Measurements from ENCODE around the gene BRIP1. TPM values are rescaled to one million over a fixed set of nuclear protein-coding genes. Genes with fewer than 3 reads are reported as not detected.
"Not testable (repeated sequence)": the region's sequence is repeated elsewhere in the genome, so short reads cannot be mapped to it uniquely, and the experiment has no call there.

BRIP1 gene
- total RNA-seq, 2 experiments from 2014 or later: 1.0 to 1.9 TPM

- H3K4me3 ChIP-seq (ENCODE audit: low read length): no peak overlapping the region
- no peak for DNase-seq
- no peaks in the 10 kb centered on the region for H3K27me3 Mint-ChIP-seq
- H3K4me3 Mint-ChIP-seq: no peak overlapping the region
- peaks cover 9% of the 10 kb centered on the region for H3K36me3 Mint-ChIP-seq (ENCODE audit: low read depth)
- no peak overlapping the region for H3K27ac ChIP-seq (ENCODE audit: low read depth in 1 of 2, low read length in 2 of 2)
- ChIA-PET CTCF (no interaction called here), POLR2A (no interaction called here)
- H3K4me1 ChIP-seq (ENCODE audit: insufficient read depth, low read length): no peaks in the 10 kb centered on the region
- ATAC-seq (ENCODE audit: poor library complexity): no peak
- no peaks in the 10 kb centered on the region for H3K9me3 Mint-ChIP-seq
- H3K36me3 ChIP-seq (ENCODE audit: insufficient read depth, low read length): no peaks in the 10 kb centered on the region
- H3K9me3 ChIP-seq (ENCODE audit: control insufficient read depth in 1 of 2, insufficient read depth in 1 of 2, low read length in 2 of 2): peaks cover 7% of the 10 kb centered on the region in 2 experiments
- no peaks in the 10 kb centered on the region for H3K27me3 ChIP-seq (ENCODE audit: control insufficient read depth in 1 of 2, insufficient read depth in 2 of 2, low read length in 2 of 2)
- no peaks in the 10 kb centered on the region for H3K4me1 Mint-ChIP-seq (ENCODE audit: low read depth)
- H3K27ac Mint-ChIP-seq: no peak overlapping the region
- intact Hi-C loops (cut with DNase I, micrococcal nuclease): no loop called here
- TF ChIP-seq CTCF (IDR thresholded peaks at IDR 0.05): no peak
Measured at GRCh38 chr17:61723183-61723582, 140.1 kb downstream of the BRIP1 start.

- H3K27ac ChIP-seq (ENCODE audit: low read depth in 1 of 2, low read length in 2 of 2): no peak overlapping the region
- Mint-ChIP-seq H3K36me3 (ENCODE audit: low read depth) (peaks cover 17% of the 10 kb centered on the region), H3K9me3 (peaks cover 7% of the 10 kb centered on the region), H3K27ac (no peak overlapping the region), H3K27me3 (no peaks in the 10 kb centered on the region), H3K4me1 (ENCODE audit: low read depth) (no peaks in the 10 kb centered on the region), H3K4me3 (no peak overlapping the region)
- CTCF ChIA-PET: interaction anchor here (1.0 kb wide), 1 partner anchor 9 kb away, joined by 3 read pairs; no protein-coding TSS in a partner anchor
- ATAC-seq (ENCODE audit: poor library complexity) (no peak), DNase-seq (no peak)
- no peak overlapping the region for H3K4me3 ChIP-seq (ENCODE audit: low read length)
- H3K27me3 ChIP-seq (ENCODE audit: control insufficient read depth in 1 of 2, insufficient read depth in 2 of 2, low read length in 2 of 2): no peaks in the 10 kb centered on the region
- H3K4me1 ChIP-seq (ENCODE audit: insufficient read depth, low read length): no peaks in the 10 kb centered on the region
- peaks cover 7 to 12% of the 10 kb centered on the region in 2 experiments for H3K9me3 ChIP-seq (ENCODE audit: control insufficient read depth in 1 of 2, insufficient read depth in 1 of 2, low read length in 2 of 2)
- no peak for TF ChIP-seq CTCF (IDR thresholded peaks at IDR 0.05)
- intact Hi-C loops (cut with DNase I, micrococcal nuclease): no loop called here
- POLR2A ChIA-PET: no interaction called here
- no peaks in the 10 kb centered on the region for H3K36me3 ChIP-seq (ENCODE audit: insufficient read depth, low read length)
Measured at GRCh38 chr17:61722398-61722797, 140.9 kb downstream of the BRIP1 start.

GRCh38 chr17:61720016-61720795 is 143.1 kb downstream of the BRIP1 start:
- TF ChIP-seq CTCF (IDR thresholded peaks at IDR 0.05): no peak
- H3K4me1 ChIP-seq (ENCODE audit: insufficient read depth, low read length): no peaks in the 10 kb centered on the region
- no peaks in the 10 kb centered on the region for H3K27me3 Mint-ChIP-seq
- no peaks in the 10 kb centered on the region for H3K4me1 Mint-ChIP-seq (ENCODE audit: low read depth)
- H3K9me3 Mint-ChIP-seq: peaks cover 13% of the 10 kb centered on the region
- H3K4me3 ChIP-seq (ENCODE audit: low read length): no peak overlapping the region
- ChIA-PET POLR2A (no interaction called here), CTCF (no interaction called here)
- H3K36me3 ChIP-seq (ENCODE audit: insufficient read depth, low read length): no peaks in the 10 kb centered on the region
- no peak for DNase-seq
- H3K27ac Mint-ChIP-seq: no peak overlapping the region
- no peak overlapping the region for H3K4me3 Mint-ChIP-seq
- no peaks in the 10 kb centered on the region for H3K27me3 ChIP-seq (ENCODE audit: control insufficient read depth in 1 of 2, insufficient read depth in 2 of 2, low read length in 2 of 2)
- no peak overlapping the region for H3K27ac ChIP-seq (ENCODE audit: low read depth in 1 of 2, low read length in 2 of 2)
- no peak for ATAC-seq (ENCODE audit: poor library complexity)
- intact Hi-C loops (cut with DNase I, micrococcal nuclease): no loop called here
- peaks cover 28% of the 10 kb centered on the region for H3K36me3 Mint-ChIP-seq (ENCODE audit: low read depth)
- H3K9me3 ChIP-seq (ENCODE audit: control insufficient read depth in 1 of 2, insufficient read depth in 1 of 2, low read length in 2 of 2): peaks cover 7 to 12% of the 10 kb centered on the region in 2 experiments

- intact Hi-C loops (cut with DNase I, micrococcal nuclease): loop anchor here in 1 of 2 experiments (1.0 kb wide), 1 partner anchor 9 kb away; no protein-coding TSS in a partner anchor
- H3K27ac Mint-ChIP-seq; H3K4me3 ChIP-seq (ENCODE audit: low read length); H3K27me3 ChIP-seq (ENCODE audit: control insufficient read depth in 1 of 2, insufficient read depth in 2 of 2, low read length in 2 of 2); CTCF ChIA-PET; POLR2A ChIA-PET; ATAC-seq (ENCODE audit: poor library complexity); H3K27ac ChIP-seq (ENCODE audit: low read depth in 1 of 2, low read length in 2 of 2); DNase-seq; H3K27me3 Mint-ChIP-seq; H3K36me3 ChIP-seq (ENCODE audit: insufficient read depth, low read length); H3K4me1 Mint-ChIP-seq (ENCODE audit: low read depth); H3K4me1 ChIP-seq (ENCODE audit: insufficient read depth, low read length); H3K4me3 Mint-ChIP-seq: not testable (repeated sequence)
- H3K9me3 ChIP-seq (ENCODE audit: control insufficient read depth in 1 of 2, insufficient read depth in 1 of 2, low read length in 2 of 2): peaks cover 7 to 12% of the 10 kb centered on the region in 2 experiments
- peaks cover 32% of the 10 kb centered on the region for H3K36me3 Mint-ChIP-seq (ENCODE audit: low read depth)
- H3K9me3 Mint-ChIP-seq: peaks cover 13% of the 10 kb centered on the region
Measured at GRCh38 chr17:61719220-61719619, 144.1 kb downstream of the BRIP1 start.

Measured in CD4-positive, alpha-beta T cell (primary cell).